Tibial artery (tissue), 4 donors: ENCODE results near the gene L3MBTL2.

Source experiments
- DNase-seq, 2 donors: peaks; one replicate each; pipeline ENCODE4 v3.0.0-alpha.2; 2019
- H3K27ac ChIP-seq, 2 donors: fragments of 200-600 bp; sonication (generic) in 1 of 2; 1 replicate in 1 of 2; 2 replicates in 1 of 2; pipeline ENCODE4 v1.5.1; 2018 to 2019; ENCODE audit warnings: mild to moderate bottlenecking in 1 of 2
- H3K27me3 ChIP-seq, 2 donors: fragments of 200-600 bp; sonication (generic) in 1 of 2; one replicate each; pipeline versions ENCODE4 v1.5.1 to v1.6.0; 2016 to 2019
- H3K36me3 ChIP-seq, 3 donors: fragments of 200-600 bp; sonication (generic) in 2 of 3; one replicate each; pipeline ENCODE4 v1.5.1; 2016 to 2019; ENCODE audit warnings: mild to moderate bottlenecking in 2 of 3
- H3K4me1 ChIP-seq, 4 donors: fragments of 200-600 bp; sonication (generic) in 2 of 4; 1 replicate in 3 of 4; 2 replicates in 1 of 4; pipeline ENCODE4 v1.5.1; 2016 to 2019
- H3K4me3 ChIP-seq, 2 donors: fragments of 200-600 bp; sonication (generic) in 1 of 2; 1 replicate in 1 of 2; 2 replicates in 1 of 2; pipeline ENCODE4 v1.5.1; 2018 to 2019; ENCODE audit warnings: mild to moderate bottlenecking in 2 of 2
- H3K9me3 ChIP-seq, 3 donors: fragments of 200-600 bp; sonication (generic) in 1 of 3; one replicate each; pipeline ENCODE4 v1.5.1; 2016 to 2019
- intact Hi-C: fragments of 100-400 bp; cut with DNase I; formaldehyde crosslinking; loops from one replicate; pipeline ENCODE4 v1.15.0; 2023; ENCODE audit warnings: low total_unique reads
- TF ChIP-seq, protein P1 (sequence below), 2 experiments: fragments of 200-600 bp in 1 of 2; fragments of 450-650 bp in 1 of 2; IDR thresholded peaks; one replicate each; pipeline ENCODE4 v1.5.1; 2017 to 2019; ENCODE audit warnings: antibody characterized with exemption in 2 of 2, mild to moderate bottlenecking in 1 of 2, moderate library complexity in 1 of 2

Gene L3MBTL2

DNA sequence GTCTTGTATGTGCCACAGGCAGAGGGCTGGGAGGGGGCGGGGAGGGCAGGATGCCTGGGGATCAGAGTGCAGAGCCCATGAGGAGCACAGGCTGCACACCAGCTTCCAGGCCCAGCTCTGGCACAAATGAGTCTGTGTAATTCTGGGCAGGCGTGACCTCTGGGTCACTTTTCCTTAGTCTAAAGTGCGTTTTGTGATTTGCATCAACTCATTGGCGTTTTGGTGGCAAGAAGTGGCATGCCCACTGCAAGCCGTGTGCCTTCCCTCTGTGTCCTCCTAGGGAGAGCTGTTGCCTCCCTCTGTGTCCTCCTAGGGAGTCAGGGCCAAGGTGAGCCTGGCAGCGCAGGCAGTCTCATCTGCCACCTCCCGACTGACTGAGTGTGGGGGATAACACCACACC is 18.4 kb downstream of the L3MBTL2 start:
- TF ChIP-seq, protein P1, sequence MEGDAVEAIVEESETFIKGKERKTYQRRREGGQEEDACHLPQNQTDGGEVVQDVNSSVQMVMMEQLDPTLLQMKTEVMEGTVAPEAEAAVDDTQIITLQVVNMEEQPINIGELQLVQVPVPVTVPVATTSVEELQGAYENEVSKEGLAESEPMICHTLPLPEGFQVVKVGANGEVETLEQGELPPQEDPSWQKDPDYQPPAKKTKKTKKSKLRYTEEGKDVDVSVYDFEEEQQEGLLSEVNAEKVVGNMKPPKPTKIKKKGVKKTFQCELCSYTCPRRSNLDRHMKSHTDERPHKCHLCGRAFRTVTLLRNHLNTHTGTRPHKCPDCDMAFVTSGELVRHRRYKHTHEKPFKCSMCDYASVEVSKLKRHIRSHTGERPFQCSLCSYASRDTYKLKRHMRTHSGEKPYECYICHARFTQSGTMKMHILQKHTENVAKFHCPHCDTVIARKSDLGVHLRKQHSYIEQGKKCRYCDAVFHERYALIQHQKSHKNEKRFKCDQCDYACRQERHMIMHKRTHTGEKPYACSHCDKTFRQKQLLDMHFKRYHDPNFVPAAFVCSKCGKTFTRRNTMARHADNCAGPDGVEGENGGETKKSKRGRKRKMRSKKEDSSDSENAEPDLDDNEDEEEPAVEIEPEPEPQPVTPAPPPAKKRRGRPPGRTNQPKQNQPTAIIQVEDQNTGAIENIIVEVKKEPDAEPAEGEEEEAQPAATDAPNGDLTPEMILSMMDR (IDR thresholded peaks at IDR 0.05): no peak
- H3K4me1 ChIP-seq: no peaks in the 10 kb centered on the region
- no peak overlapping the region for H3K4me3 ChIP-seq
- H3K36me3 ChIP-seq: peaks cover 88 to 100% (median 93%) of the 10 kb centered on the region in 3 donors
- intact Hi-C loops: no loop called here
- no peaks in the 10 kb centered on the region for H3K27me3 ChIP-seq
- no peak overlapping the region for H3K27ac ChIP-seq
- no peaks in the 10 kb centered on the region for H3K9me3 ChIP-seq
- DNase-seq: no peak

DNA sequence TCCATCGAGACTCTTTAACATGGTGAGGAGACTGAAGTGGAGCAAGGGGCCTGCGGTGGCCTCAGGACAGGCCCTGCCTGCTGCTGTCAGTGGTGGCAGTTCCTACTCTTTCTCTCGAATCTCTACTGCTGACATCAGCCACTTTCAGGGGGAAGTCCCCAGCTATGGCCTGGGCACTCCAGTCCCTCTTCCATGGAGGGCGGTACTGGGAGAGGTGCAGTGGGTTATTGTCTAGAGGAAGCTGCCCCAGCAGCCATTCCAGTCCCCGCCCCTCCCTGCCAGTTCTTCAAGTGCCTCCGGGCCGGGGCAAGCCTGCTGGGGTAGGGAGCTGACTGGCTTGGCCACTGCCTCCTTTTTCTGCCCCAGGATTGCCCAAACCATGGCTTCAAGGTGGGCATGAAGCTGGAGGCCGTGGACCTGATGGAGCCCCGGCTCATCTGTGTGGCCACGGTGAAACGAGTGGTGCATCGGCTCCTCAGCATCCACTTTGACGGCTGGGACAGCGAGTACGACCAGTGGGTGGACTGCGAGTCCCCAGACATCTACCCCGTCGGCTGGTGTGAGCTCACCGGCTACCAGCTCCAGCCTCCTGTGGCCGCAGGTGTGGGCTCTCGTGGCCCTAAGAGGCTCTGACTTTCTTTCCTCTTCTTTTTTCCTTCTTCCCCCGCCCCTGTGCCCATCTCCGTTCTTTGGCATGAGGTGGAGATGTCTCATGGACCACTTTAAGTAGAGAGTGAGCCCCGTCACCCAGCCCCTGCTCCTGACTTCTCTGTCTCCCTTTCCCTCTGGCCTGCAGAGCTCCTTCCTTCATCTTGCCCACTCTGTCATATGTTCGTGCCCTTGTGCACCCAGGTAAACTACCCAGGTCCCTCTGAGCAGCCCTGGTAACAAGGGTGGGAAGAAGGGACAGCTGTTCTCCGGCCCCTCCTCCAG is 21.9 kb downstream of the L3MBTL2 start:
- Histone ChIP-seq H3K4me1 (no peaks in the 10 kb centered on the region), H3K27me3 (no peaks in the 10 kb centered on the region), H3K36me3 (peaks cover 60 to 98% (median 74%) of the 10 kb centered on the region in 3 donors), H3K27ac (no peak overlapping the region), H3K9me3 (no peaks in the 10 kb centered on the region), H3K4me3 (no peak overlapping the region)
- TF ChIP-seq, protein P1 (IDR thresholded peaks at IDR 0.05): no peak
- DNase-seq: peak in 1 of 2 donors; percentile 61
- intact Hi-C loops: no loop called here

DNA sequence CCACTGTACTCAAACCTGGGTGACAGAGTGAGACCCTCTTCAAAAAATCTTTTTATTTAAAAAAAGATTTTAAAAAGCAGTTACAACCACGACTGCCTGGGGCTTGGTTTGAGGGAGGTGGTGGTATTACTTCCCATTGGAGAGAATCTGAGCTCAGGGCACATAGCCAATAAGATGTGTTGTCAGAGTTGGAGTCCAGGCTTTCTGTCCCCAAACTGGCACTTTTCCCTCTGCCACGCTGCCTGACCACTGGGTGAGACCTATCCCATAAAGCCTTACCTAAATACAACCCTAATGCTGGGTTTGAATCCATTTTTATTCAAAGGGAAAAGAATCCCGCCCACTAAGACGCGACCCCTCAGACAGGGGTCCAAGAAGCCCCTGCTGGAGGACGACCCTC is 24.1 kb downstream of the L3MBTL2 start:
- peaks cover 39 to 77% (median 54%) of the 10 kb centered on the region in 3 donors for H3K36me3 ChIP-seq
- TF ChIP-seq, protein P1 (IDR thresholded peaks at IDR 0.05): no peak
- intact Hi-C loops: no loop called here

DNA sequence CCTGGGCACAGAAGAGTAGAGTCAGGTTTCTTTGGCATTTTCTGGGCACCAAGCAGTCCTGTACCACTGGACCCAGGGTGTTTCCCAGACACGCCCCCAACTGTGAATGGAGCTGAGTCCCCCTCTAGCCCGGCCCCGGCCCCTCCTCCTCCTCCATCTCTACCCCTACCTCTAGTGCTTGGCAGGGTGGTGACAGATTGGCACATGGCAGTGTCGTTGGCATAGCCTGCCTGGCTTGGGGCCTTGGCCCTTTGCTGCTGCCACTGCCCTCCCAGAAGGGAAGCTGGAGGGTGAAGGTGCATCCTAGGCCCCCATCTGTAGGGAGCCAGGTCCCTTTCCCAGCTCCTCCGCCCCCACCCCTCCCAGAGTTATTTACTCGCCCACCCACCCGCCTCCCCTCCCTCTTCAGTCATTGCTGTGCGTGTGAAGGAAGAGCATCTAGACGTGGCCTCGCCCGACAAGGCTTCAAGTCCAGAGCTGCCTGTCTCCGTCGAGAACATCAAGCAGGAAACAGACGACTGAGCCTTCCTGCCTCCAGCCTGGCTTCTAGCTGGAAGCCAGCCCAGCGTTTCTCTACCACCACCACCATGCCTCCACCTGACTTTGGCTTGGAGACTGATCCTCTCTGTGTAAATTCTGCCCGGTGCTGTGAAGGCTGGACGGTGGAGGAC is 24.8 kb downstream of the L3MBTL2 start:
- intact Hi-C loops: no loop called here
- DNase-seq: no peak
- H3K36me3 ChIP-seq: peaks cover 32 to 71% (median 48%) of the 10 kb centered on the region in 3 donors
- H3K27ac ChIP-seq: no peak overlapping the region
- TF ChIP-seq, protein P1 (IDR thresholded peaks at IDR 0.05): no peak
- no peak overlapping the region for H3K4me3 ChIP-seq
- H3K9me3 ChIP-seq: no peaks in the 10 kb centered on the region
- H3K4me1 ChIP-seq: no peaks in the 10 kb centered on the region
- H3K27me3 ChIP-seq: no peaks in the 10 kb centered on the region

More for the DNA sequence above, 24.1 kb downstream of the L3MBTL2 start:
- H3K27ac ChIP-seq: no peak overlapping the region
- H3K9me3 ChIP-seq: no peaks in the 10 kb centered on the region
- no peaks in the 10 kb centered on the region for H3K27me3 ChIP-seq
- no peak for DNase-seq
- H3K4me1 ChIP-seq: no peaks in the 10 kb centered on the region
- H3K4me3 ChIP-seq: no peak overlapping the region

DNA sequence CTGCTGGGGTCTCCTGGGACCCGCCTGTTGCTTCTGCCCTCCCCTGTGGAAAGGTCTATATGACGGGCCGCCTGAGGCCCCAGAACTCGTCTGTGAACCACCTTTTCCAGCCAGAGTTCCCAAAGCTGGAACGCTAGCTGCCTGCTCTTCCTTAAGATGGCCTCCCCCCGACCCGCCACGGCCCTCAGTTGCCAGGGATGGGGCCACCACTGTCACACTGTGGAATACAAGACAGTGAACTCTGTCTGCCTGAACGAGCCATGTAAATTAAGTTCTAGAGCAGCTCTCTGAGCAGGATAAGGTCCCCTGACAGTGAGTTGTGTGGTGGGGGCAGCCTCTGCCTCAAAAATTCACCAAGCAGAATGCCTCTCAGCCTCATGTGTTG is 25.3 kb downstream of the L3MBTL2 start:
- TF ChIP-seq, protein P1 (IDR thresholded peaks at IDR 0.05): no peak
- H3K4me3 ChIP-seq: no peak overlapping the region
- H3K27ac ChIP-seq: no peak overlapping the region
- intact Hi-C loops: no loop called here
- H3K4me1 ChIP-seq: no peaks in the 10 kb centered on the region
- H3K36me3 ChIP-seq: peaks cover 27 to 66% (median 42%) of the 10 kb centered on the region in 3 donors
- H3K9me3 ChIP-seq: no peaks in the 10 kb centered on the region
- no peaks in the 10 kb centered on the region for H3K27me3 ChIP-seq
- no peak for DNase-seq
